Activated gamma-delta T cell treated with Interleukin-2 at 50 U/mL for 16 hours (primary cell): ENCODE measurements around the gene AMPH.
"Not testable (repeated sequence)": the region's sequence is repeated elsewhere in the genome, so short reads cannot be mapped to it uniquely, and the experiment has no call there.

Experiments
- DNase-seq: peaks from one replicate; pipeline ENCODE4 v3.0.0-alpha.2; 2020

Gene AMPH

DNA sequence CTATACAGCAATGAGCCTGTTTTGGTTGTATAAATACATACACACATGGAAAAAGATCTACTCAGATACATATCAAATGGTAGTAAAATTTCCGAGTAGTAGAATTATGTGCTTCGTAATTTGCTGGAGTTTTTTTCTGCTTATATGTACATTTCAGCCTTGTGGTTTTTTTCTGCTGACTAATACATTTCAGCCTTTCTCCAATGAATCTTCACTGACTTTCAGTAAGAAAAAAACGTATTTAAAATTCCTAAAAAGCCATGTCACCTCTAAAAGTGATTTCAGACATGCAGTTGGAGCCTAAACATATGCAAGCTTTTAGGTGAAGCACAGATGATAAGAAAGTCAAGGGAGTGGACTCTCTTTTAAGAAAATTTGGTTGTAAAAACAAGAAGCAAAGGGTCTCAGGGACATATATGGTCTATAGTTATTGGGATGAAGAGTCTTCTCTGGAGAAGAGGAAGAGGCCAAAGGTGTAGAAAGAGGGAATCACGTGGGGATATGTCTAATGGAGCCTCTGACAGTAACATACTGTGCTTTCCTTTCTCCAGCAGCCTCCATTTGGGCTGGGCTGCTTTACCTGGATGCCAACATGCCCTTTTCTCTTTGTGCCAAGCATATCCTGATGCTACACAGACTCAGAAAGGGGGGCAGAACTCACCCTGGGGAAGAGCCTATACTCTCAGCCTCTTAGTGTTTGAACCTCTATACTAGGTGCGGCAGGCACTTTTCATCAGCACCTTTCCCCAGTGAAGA is 2.4 kb downstream of the AMPH start:
- no peak for DNase-seq

DNA sequence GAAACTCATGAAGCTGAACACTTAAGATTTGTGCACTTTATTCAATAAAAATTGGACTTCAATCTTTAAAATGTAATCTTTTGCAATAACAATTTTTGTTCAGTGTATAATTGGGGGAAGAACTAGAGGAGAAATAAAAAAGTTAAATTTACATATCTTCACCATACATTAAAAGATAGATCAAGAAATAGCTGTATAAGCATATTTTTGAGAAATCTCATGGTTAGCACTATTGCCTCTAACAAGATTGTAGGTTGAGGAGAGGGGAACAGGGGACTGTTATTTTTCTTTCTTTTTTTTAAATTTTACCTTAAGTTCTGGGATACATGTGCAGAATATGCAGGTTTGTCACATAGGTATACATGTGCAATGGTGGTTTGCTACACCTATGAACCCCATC is 5.3 kb downstream of the AMPH start:
- DNase-seq = no peak

DNA sequence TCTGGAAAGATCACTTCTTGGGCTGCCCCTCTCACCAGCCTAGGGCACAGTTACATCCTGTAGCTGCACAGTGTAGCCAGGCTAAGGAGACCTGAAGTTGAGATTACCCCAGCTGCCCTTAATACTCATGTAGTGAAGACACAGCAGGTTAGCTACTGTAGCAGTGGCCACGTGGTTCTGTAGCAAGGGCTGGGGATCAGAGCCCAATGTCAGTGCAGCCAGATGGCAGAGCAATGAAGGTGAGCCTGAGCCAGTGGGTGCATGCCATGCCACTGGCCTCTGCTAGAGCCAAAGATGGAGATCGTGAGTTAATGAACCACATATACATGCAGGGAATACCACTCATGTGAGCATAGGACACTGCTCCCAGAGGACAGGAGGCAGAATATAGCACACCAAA is 15.5 kb downstream of the AMPH start:
- no peak for DNase-seq

DNA sequence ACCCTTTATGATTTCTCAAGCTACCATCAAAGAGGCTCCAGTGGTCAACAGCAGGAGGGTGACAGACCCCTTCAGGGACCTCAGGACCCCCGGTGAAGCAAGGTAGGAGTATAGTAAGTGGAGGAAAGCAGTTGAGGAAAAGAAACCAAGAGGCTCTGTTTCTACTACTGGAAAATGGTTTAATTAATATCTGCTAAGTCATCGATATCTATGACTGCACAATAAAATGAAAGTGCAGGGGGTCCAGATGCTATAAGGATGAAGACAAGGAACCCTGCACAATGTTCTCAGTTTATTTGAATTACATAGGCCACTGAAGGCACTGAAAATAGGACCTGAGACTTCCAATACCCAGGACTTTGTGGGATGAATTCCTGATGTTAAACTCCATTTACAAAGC is 23.7 kb downstream of the AMPH start:
- DNase-seq = no peak

DNA sequence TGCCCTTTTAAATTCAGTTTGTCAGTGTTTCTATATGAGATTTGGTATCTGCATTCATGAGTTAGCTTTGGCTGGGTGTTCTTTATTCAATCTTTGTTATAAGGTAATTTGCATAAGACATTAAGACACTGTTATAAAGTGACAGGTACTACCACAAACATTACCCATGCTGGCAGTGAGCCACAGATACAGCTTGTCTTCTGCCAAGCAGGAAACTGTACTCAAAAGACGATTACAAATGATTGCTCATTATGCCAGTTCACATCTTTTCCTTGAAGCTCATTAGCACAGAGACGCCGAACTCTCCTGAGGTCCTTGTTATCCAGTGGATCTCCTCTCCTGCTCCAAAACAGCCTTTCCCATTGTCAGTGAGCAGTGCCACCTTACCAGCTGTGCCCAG is 30.4 kb downstream of the AMPH start:
- DNase-seq = no peak

DNA sequence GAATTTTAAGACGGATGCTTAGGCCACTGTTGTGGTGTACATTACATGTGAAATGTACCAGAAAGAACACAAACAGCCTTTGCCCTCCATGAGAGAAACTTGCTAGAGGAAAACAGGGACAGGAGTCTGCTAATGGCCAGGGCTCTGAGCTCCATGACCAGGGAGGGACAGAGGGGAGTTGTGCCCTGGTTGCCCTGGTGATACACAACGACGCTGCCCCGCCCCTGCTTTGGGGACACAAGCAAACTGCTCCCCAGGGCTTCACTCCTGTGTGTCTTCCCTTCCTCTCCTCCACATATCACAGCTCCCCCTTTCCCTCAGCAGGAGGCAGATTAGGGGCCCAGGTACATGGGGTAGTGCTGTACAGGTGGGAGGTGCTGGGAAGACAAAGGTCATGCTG is 36.2 kb downstream of the AMPH start:
- DNase-seq = no peak

DNA sequence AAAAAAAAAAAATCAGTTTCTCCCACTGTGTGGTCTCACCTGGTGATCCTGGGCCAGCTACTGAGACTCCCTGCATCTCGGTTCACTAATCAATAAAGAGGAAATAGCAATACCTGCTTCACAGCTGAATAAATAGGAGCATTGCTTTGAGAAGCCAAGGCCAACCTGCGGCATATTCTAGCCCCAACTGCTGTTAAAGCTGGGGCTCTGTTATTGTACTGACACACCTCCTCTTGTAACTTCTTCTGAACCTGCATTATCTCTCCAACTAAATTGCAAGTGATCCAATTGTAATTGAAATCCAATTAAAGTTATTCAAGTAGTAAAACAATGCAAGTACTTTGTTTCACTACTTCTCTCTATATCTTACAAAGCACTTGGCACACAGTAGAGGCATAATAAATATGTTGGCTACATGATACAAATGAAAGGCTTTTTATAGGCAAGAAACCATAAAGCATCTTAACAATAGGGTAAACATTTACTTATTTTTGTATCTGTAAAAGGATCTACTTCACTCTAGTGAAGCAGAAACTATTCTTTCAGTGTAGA is 38.4 kb downstream of the AMPH start:
- no peak for DNase-seq

DNA sequence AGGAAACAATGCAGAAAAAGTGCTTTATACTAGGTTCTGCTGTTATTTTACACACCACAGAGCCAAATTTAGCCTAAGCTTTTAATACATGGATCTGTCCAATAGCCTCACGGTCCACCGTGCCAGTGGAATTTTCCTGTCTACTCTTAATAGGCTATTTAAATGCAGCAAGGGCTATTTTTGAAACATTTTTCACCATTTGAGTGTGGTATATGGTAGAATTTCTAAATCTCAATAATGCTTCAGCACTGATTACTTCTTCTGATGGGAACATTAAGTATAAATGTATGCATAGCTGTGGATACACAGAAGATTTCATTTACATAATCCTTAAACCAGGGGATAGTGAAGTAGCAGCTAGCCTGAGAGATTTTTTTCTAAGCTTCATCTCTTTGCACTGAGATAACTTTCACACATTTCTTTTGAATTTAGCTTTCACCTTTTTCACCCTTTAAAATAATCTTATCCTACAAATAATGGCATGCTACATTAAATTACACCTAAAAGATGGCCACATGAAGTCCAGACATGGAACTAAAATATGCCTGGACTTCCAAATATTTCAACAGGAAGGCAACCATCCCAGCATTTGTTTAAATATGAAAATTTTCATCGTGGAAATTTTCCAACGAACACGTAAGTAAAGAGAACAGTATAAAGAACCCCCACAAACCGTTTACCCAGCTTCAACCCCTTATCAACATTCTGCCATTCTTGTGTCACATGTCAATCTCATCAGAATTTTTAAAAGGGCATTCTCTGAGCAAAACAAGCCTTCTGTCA is 45.4 kb downstream of the AMPH start:
- no peak for DNase-seq

DNA sequence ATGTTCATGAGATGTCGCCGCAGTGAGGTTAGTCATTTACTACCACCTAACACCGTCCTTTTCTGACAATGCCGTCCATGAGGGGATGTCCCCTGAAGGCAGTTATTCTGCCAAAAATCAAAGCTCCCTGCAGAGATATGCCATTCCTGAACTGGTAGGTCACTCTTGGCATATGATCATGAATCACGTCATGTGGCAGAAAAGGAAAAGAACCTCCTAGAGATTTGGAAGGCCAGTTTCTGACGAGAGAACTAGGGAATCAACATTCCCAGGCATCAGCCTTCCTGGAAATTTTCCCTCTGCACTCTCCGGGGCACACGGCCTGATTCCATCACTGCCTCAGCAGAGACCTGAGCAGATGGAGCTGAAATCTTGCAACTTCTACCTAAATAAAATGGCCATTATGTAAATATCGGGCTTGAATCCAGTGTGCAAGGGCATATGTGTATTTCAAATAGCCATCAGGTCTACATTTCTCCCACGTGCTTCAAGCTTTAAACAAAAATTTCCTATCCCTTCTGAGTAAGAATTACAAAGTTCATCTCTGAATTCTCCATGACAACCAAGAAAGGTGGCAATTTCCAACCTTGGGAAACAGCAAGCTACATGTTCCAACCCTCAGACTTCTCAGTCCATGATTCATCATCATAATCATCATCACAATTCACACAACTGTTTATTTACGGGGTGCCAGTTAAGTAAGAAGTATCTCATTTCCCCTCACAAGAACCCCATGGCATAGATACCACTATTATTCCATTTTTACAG is 46.5 kb downstream of the AMPH start:
- no peak for DNase-seq

DNA sequence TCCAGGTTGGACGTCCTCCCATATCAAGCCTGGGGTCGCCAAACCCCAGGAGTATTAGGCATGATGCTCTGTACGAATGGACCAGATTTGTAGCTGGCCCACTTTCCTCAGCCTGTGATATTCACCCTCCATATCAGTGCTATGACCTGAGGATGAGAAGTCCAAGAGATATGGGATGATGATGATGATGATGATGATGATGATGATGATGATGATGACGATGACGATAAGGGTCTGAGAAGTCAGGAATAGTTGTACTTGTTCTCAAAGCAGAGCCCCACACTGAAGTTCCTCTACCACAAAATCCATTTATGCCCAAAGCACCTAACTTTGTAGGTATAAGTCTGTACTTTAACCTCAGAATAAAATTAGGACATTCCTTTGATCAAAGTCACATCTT is 50.7 kb downstream of the AMPH start:
- no peak for DNase-seq

DNA sequence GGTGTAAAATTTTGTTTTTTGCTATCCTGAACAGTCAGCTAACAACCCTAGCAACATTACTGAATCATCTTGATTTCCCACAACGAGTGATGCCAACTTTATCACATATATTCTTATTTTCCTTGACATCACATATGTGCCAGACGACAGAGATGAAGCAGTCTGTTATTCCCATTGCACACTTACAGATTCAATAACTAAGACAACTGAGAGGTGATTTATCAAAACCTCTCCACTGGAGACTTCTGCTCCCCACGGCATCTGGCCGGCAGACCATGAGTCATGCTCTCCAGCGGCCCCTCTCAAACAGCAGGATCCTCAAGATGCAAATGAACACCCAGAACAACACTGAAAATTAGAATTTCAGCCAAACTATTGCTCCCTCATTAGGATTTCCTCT is 57.1 kb downstream of the AMPH start:
- DNase-seq = no peak

DNA sequence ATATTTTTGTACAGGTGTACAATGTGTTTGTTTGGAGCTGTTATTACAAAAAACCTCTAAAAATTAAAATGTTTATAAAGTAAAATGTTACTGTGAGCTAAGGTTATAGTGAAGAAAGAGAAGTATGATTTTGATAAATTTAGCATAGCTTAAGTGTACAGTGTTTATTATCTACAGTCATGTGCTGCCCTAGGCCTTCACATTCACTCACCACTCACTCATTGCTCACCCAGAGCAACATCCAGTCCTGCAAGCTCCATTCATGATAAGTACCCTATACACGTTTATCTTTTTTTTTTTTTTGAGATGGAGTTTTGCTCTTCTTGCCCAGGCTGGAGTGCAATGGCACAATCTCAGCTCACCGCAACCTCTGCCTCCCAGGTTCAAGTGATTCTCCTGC is 59.6 kb downstream of the AMPH start:
- DNase-seq = not testable (repeated sequence)

DNA sequence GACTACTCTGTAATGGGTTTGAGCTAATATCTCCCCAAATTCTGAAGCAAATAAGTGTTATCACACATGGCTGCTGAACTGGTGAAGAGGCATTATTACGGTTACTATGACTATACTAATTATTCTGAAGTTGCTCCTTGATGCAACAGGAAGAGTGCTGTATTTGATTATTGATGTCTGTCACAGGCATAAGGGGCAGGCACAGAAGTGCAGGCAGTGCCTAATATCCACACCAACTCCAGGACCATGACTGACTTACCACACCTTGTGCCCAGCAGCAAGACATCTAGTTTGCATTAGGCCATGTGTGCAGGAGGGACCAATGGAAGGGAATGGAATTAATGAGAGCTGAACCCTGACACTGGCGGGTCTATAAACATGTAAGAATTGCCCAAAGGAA is 62.7 kb downstream of the AMPH start:
- DNase-seq = no peak

DNA sequence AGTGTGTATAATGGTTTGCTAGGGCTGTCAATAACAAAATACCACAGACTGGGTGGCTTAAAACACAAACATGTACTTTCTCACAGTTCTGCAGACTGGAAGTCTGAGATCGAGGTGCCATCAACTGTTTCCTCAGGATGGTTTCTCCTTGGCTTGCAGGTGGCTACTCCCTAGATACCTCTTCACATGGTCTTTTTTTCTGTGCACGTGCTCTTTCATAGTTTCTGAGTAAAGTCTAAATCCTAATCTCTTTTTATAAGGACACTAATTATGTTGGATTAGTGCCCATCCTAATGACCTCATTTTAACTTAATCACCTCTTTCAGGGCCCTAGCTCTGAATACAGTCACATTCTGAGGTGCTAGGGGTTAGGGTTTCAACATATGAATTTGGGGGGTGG is 65.9 kb downstream of the AMPH start:
- DNase-seq = no peak

DNA sequence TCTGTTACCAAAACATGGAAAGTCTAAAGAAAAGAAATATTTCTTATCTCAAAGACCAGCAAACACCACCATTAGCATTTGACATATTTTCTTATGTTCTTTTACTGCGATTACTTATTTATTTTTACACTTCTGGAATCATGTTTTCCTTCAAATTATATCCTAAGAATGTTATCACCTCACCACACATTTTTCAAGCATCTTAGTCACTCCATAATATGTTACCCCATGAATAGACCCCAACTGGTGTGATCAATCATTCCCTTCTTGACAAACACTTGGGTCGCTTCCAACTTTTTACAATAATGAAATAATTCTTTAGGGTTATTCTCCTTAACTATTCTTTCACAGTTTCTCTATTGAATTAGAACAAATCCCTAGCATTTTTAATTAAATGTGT is 67.4 kb downstream of the AMPH start:
- DNase-seq = no peak

DNA sequence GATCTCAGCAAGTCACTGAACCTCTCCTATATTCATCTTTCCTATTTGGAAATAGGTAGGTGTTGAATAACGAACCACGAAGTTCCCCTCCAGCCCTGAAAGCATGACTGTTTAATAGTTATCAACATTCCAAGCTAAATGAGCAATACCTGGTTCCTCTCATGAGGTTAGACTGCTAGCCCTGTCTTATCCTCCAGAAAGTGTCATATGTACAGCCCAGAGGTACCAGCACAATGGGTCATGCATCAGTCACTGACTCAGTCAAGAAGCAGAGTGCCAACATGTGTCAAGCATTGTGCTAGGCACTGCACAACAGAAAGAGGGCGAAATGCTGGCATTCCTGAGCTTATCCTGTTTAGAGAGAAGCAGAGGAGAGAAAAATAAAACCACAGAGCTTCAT is 70.0 kb downstream of the AMPH start:
- DNase-seq = no peak

DNA sequence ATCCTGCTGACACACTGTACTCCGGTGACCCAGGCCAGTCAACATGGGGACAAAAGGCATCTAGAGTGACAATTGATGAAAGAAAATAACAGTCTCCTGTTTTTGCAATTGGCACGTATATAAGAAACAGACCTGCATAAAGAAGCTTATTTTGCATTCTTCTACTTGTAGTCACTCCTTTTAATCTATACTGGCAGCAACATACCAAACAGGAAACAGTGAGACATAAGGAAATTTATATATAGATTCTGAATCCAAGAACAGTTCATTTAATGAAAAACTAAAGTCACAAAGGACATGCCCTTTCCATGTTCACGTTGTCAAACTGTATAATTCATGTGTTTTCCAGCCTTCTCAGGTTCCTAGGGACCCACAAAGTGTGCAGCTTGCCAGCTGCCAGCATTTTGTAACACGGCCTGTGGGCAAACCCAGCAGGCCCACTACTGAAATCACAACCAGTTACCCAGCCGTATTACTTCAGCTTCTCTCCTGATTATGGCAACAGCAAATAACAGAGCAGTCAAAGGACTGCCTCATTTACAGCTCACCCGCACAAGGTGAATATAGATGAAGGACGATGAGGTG is 72.3 kb downstream of the AMPH start:
- DNase-seq = no peak

DNA sequence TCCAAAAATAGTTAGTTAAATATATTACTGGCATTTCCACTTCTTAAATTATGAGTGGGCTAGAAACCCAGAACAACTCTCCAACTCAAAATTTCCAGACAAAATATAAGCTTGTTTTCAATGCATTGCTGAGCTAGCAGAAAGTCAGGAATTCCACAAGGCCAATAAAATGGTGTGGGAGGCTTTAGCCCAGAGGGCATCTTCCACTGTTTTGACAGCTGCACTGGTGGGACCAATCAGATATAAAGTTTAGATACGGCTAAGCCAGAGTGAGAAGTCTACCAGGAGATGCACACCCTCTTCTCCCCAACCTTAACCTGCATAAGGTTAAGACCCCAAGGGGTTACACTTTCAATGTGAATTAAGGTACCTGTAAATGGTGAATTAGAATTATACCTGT is 76.6 kb downstream of the AMPH start:
- no peak for DNase-seq

DNA sequence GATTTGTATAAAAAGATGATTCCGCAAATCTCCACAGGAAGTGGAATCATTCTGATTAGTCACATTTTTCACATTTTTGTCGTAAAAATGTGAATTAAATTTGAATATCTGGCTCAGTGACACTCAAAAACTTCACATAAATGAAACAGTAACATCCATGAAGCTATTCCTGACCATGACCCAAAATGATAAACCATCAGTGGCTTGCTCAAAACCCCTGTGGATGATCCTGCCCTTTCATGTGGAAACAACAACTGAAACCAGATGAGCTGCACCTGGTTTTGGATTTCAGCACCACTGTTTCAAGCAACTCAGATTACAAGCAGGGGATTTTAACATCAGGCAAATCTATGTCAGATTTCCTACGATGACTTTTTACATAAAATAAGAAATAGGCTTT is 80.3 kb downstream of the AMPH start:
- DNase-seq = no peak

DNA sequence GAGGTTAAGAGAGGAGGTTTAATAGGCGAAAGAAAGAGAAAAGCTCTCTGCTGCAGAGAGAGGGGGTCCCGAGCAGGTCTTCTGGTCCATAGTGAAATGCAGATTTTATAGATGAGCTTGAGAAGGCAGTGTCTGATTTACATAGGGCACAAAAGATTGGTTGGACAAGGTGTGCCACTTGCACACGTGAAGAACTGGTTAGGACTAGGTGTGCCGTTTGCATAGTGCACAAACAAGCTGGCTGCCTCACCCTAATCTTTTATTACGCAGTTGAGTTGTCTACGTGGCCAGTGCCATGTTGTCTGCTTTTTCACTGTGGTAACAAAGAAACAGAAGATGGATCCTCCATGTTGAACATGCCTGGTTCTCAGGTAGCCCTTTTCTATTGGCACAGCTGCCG is 82.6 kb downstream of the AMPH start:
- DNase-seq = no peak

DNA sequence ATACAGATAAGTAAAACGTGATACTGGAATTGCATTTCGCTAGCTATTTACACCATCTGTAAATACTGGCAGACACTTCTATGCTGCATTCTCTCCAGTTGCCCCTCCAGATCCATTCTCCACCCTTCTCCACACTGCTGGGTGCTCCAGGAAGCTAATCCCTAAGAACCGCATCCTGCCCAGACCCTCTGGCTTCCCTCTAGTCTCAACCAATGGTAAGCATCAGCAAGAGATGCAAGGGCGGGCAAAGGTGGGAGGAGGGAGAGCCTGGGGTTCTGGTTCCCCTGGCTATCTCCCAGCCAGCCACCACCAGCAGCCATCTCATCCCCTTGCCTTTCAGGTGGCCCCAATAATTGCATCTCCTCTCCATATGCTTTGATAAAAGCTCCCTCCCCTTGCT is 84.4 kb downstream of the AMPH start:
- no peak for DNase-seq

DNA sequence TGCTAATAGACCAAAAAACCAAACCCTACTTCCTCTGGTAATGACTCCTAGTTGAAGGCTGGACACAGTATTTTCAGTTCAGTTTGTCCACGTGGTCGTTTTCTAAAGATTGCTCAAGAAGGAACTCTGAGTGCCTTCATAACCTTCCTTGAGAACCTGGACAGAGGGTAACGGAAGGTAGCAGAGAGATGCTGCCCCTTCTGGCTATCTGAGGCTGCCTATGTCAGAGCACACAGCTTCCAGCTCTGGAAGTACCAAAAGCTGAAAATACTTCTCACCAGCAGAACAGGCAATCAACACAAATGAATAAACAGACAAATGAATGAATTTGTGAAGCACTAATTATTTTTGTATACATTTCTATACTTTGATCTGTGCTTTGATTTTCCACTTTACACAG is 85.2 kb downstream of the AMPH start:
- DNase-seq = no peak

DNA sequence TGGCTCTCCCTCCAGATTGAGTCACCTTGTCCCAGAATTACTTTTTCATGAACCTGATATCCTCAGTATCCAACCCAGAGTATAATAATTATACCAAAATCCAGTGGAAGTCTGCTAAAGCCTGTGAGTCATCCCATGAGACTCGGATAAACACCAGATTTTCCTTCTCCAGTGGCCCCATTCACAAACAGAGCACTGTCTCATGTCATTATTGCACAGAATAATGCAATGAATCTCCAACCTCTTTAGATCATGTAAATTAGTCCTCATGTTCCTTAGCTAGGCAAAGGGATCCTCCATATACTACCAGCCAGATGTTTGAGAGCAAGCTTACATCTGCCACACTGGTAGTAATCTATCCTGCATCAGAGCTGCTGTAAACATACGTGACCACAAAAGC is 89.0 kb downstream of the AMPH start:
- no peak for DNase-seq
